HG02970 (cell line): Measurements from ENCODE around the gene FAHD2A.
"Not testable (repeated sequence)": the region's sequence is repeated elsewhere in the genome, so short reads cannot be mapped to it uniquely, and the experiment has no call there.

Experiments used
- ATAC-seq: cut with Tn5 transposase; IDR thresholded peaks from one replicate; pipeline ENCODE4 v1.9.1; 2021; ENCODE audit warnings: mild to moderate bottlenecking, moderate library complexity, moderate number of reproducible peaks; ENCODE audit not compliant: unreplicated experiment, low FRiP score

Gene FAHD2A

DNA sequence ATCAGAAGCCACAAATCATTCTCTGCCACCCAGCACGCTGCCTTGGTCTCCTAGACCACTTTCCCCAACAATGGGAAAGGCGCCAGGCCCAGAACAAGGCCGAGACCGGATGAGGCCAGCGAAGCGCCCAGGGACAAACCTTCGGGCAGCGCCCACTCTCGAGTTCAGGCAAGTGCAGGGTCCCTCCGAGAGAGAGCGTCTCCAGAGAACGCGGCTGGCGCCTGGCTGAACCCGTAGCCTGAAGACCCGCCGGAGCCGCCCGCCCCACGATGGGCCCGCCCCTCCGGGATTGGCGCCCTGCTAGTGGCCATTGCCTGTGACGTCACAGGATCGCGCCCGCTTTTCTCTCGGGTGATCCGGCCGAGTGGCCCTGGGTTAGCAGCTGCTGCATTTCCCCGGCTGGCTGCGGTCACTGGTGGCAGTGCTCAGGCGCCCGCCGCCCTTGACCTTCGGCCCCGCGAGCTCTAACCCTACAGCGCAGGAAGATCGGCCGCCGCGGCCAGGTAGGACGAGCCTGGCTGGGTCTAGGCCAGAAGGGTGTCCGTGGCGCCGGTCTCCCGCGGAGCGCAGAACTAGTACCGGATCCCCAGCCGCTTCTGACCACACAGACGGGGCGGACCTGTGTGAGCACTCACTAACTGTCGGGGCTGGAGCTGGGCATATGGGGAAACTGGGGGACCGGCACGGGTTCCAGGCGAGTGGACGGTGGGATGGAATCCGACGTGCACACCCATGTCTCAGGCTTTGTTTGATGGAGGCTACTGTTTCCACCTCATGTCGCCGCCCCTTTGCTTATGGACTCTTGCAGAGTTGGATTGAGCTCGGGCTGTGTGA is at the start of gene FAHD2A:
FAHD2A (plus strand) TSS at position 339 of the 834 bp plus-strand sequence. CDS start 2,851 bp downstream, outside the sequence.
- peak; percentile 96 for ATAC-seq

DNA sequence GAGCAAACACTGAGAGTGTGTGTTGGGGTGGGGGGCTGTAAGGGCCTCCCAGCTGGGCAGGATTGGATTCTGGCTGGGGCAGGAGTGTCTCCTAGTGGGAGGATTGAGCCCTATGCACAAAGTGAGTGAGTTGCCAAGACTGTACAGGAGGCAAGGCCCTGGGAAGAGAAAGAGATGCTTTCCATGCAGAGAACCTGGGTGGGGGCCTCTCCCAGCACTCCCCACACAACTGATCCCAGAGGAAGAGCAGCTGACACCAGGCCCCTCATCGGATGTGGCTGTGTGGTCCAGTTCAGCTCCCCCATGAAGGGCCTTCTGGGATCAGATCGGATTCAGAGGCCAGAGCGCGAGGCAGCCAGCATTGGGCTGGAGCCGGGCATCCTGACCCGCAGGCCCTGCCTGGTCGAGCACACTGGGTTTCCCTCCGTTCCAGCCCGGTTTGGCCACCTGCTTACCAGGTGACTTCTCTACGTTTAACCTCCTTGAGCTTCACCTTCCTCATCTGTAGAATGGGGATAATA is 49.4 kb upstream of the FAHD2A start:
- no peak for ATAC-seq

- ATAC-seq = no peak
Measured at GRCh38 chr2:95353613-95354468, 48.7 kb upstream of the FAHD2A start.

- no peak for ATAC-seq
Measured at GRCh38 chr2:95354469-95354901, 48.0 kb upstream of the FAHD2A start.

DNA sequence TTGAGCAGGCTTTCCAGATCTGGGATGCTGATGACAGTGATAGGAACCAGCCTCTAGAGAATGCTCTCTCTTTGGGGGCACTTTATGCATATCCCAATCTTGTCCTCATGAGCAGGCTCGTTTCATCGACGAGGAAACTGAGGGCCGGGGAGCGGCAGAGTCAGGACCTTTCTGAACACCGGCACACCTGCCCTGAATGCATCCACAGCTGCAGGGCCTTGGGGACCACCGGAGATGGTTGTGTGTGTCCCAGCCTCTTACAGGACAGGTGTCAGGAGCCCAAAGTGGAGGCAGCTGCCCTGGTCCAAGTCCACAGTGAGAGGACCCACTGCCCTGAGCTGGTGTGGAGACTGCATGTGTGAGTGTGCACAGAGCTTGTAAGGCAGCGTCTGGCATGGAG is 47.6 kb upstream of the FAHD2A start:
- ATAC-seq = no peak

GRCh38 chr2:95355486-95355885 is 47.0 kb upstream of the FAHD2A start:
- ATAC-seq = not testable (repeated sequence)

DNA sequence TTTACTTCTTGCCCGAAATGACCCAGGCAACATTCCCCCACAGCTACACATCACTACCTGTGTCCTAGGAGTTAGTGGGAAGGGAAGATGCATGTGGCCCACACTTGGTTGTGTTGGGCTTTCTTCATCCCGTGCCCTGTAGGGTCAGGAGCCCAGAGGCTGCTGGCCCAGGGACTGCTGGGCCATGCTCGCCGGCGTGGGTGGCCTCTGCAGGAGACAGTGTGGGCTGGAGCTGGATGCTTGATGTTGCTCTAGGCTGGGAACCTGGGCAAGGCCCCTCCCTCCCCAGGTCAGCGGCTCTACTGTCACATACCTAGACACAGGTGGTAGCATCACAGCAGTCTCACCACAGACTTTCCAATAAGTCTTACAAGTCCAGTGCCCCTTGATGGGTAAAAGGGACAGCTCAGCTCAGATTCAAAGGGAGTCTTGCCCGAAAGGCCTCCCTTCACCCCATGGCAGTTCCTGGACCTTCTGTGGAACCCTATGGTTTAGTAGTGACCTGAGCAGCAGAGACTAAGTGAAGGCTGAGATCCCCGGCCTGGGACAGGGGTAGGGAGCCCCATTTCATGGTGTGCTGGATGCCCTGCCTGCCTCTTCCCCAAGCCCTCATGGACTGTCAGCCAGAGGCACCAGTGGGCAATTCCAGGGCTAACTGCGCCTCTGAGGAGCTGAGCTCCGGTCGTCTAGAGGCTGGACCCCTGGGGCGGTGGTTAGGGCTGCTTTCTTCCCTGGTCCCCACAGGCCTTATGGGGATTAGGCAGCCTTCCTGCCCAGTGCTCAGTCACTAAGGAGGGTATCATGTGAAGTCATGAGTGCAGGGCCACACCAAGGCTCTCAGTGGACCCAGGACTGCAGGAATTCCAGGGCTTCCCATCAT is 45.4 kb upstream of the FAHD2A start:
- no peak for ATAC-seq

GRCh38 chr2:95357717-95358280 is 44.7 kb upstream of the FAHD2A start:
- no peak for ATAC-seq

DNA sequence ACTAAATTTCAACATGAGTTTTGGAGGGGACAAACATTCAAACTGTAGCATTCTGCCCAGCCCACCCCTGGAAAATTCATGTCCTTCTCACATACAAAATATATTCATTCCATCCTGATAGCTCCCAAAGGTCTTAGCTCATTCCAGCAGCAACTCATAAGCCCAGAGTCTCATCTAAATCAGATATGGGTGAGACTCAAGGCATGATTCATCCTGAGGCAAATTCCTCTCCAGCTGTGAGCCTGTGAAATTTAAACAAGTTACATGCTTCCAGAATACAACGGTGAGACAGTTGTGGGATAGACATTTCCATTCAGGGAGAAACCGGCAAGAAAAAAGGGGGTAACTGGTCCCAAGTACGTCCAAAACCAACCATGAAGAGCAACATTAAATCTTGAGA is 43.5 kb upstream of the FAHD2A start:
- no peak for ATAC-seq

- ATAC-seq = no peak
Measured at GRCh38 chr2:95359501-95359930, 43.0 kb upstream of the FAHD2A start.

GRCh38 chr2:95361216-95361980 is 41.1 kb upstream of the FAHD2A start:
- ATAC-seq = no peak

DNA sequence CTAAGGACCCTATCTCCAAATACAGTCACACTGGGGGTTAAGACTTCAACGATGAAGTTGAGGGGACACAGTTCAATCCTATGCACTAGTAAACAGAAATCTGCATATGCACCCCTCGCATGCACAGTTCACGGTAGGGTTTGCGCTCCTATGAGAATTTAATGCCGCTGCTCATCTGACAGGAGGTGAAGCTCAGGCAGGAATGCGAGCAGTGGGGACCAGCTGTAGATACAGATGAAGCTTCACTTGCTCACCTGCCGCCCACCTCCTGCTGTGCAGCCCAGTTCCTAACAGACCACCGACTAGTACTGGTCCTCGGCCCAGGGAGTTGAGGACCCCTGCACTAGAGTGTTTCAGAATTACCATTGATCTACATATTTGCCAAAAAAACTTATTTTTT is 40.0 kb upstream of the FAHD2A start:
- no peak for ATAC-seq

DNA sequence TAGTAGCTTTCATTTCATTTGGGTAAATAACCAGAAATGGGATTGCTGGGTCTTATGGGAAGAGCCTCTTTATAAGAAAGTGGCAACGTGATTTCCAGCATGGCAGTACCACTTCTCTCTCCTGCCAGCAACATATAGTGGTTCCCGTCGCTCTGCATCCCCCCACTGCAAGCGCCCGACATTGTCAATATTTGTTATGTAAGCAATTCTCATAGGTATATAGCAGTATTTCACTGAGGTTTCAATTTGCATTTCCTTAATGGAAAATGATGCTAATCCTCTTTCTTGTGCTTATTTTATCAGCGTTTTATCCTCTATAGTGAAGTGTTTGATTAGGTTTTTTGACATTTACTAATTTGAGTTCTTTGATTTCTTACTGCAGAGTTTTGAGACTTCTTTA is 36.0 kb upstream of the FAHD2A start:
- no peak for ATAC-seq

- ATAC-seq = no peak
Measured at GRCh38 chr2:95372216-95372829, 30.2 kb upstream of the FAHD2A start.

GRCh38 chr2:95372845-95373244 is 29.7 kb upstream of the FAHD2A start:
- ATAC-seq = no peak

DNA sequence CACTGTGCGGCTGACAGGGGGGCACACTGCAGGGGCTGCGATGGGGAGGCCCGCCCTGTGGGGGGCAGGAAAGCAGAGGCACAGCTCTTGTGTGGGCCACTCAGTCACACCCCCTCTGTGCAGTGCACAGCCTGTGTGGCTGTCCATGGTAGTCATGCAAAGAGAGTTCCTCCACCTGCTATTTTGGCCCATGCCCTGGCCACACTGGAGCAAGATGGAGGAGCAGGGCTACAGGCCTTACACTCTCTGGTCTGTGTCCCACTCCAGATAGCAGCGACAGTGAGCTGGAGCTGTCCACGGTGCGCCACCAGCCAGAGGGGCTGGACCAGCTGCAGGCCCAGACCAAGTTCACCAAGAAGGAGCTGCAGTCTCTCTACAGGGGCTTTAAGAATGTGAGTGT is 28.5 kb upstream of the FAHD2A start:
- no peak for ATAC-seq

GRCh38 chr2:95374451-95374920 is 28.0 kb upstream of the FAHD2A start:
- no peak for ATAC-seq

GRCh38 chr2:95374921-95375471 is 27.5 kb upstream of the FAHD2A start:
- ATAC-seq = no peak
